HCT116 (cell line): ENCODE results near the gene OR1D2.

Source experiments
- CTCF ChIP-seq, 3 experiments: fragments of 200-600 bp in 1 of 3; sonication (generic) in 1 of 3; IDR thresholded peaks in 2 of 3; conservative IDR thresholded peaks in 1 of 3; 2 replicates each; pipeline ENCODE4 v1.5.1; 2012 to 2017; ENCODE audit warnings: low read depth in 2 of 3, low read length in 2 of 3, antibody characterized with exemption in 1 of 3, borderline replicate concordance in 1 of 3, control low read depth in 1 of 3, mild to moderate bottlenecking in 1 of 3, mixed read lengths in 1 of 3, mixed run types in 1 of 3, moderate library complexity in 1 of 3; ENCODE audit not compliant: insufficient read depth in 1 of 3
- RAD21 ChIP-seq: IDR thresholded peaks from 2 replicates; pipeline ENCODE4 v1.6.1; 2012; ENCODE audit warnings: low read depth, mild to moderate bottlenecking
- TF ChIP-seq, protein P1 (sequence below): IDR thresholded peaks from 2 replicates; pipeline ENCODE4 v1.6.1; 2012; ENCODE audit warnings: low read depth

GRCh38 chr17:3040882-3041281, 63.3 kb downstream of the OR1D2 start:
- TF ChIP-seq CTCF (IDR thresholded peaks at IDR 0.05 in 2 of 3, conservative IDR thresholded peaks at IDR 0.05 in 1 of 3; ENCODE audit: borderline replicate concordance in 1 of 3, insufficient read depth in 1 of 3, low read depth in 2 of 3, low read length in 2 of 3): no peak
- no peak for TF ChIP-seq RAD21
- TF ChIP-seq, protein P1, sequence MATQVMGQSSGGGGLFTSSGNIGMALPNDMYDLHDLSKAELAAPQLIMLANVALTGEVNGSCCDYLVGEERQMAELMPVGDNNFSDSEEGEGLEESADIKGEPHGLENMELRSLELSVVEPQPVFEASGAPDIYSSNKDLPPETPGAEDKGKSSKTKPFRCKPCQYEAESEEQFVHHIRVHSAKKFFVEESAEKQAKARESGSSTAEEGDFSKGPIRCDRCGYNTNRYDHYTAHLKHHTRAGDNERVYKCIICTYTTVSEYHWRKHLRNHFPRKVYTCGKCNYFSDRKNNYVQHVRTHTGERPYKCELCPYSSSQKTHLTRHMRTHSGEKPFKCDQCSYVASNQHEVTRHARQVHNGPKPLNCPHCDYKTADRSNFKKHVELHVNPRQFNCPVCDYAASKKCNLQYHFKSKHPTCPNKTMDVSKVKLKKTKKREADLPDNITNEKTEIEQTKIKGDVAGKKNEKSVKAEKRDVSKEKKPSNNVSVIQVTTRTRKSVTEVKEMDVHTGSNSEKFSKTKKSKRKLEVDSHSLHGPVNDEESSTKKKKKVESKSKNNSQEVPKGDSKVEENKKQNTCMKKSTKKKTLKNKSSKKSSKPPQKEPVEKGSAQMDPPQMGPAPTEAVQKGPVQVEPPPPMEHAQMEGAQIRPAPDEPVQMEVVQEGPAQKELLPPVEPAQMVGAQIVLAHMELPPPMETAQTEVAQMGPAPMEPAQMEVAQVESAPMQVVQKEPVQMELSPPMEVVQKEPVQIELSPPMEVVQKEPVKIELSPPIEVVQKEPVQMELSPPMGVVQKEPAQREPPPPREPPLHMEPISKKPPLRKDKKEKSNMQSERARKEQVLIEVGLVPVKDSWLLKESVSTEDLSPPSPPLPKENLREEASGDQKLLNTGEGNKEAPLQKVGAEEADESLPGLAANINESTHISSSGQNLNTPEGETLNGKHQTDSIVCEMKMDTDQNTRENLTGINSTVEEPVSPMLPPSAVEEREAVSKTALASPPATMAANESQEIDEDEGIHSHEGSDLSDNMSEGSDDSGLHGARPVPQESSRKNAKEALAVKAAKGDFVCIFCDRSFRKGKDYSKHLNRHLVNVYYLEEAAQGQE: no peak
